Brain microvascular endothelial cell (primary cell): Measurements from ENCODE around the gene TOB2.
"Not testable (repeated sequence)": the region's sequence is repeated elsewhere in the genome, so short reads cannot be mapped to it uniquely, and the experiment has no call there.

Experiments used
- DNase-seq: peaks from one replicate; pipeline ENCODE4 v3.0.0-alpha.2; 2020
- H3K27ac ChIP-seq: fragments of 250-450 bp; sonication (Bioruptor Pico); 2 replicates; pipeline ENCODE4 v1.5.1; 2020; ENCODE audit warnings: mild to moderate bottlenecking, moderate library complexity
- H3K27me3 ChIP-seq: fragments of 250-450 bp; sonication (Bioruptor Pico); replicated peaks from 2 replicates; pipeline ENCODE4 v1.5.1; 2020; ENCODE audit warnings: mild to moderate bottlenecking
- H3K36me3 ChIP-seq: fragments of 250-450 bp; sonication (Bioruptor Pico); replicated peaks from 2 replicates; pipeline ENCODE4 v1.5.1; 2020; ENCODE audit warnings: mild to moderate bottlenecking
- H3K4me3 ChIP-seq: 2 replicates; pipeline ENCODE4 v1.5.1; 2011; ENCODE audit warnings: low read depth, mild to moderate bottlenecking, control low read depth, low read length, moderate library complexity
- in situ Hi-C: cut with HindIII; loops from 2 replicates; pipeline ENCODE4 v1.10.0; 2017; ENCODE audit warnings: low sequenced_read_pairs, low pct_ligation_motif_present
- TF ChIP-seq, protein P1 (sequence below): IDR thresholded peaks from 2 replicates; pipeline ENCODE4 v1.5.1; 2011; ENCODE audit warnings: low read depth, mild to moderate bottlenecking, moderate library complexity, low read length, control low read depth, inconsistent platforms; ENCODE audit errors: missing control alignments

TOB2 gene

DNA sequence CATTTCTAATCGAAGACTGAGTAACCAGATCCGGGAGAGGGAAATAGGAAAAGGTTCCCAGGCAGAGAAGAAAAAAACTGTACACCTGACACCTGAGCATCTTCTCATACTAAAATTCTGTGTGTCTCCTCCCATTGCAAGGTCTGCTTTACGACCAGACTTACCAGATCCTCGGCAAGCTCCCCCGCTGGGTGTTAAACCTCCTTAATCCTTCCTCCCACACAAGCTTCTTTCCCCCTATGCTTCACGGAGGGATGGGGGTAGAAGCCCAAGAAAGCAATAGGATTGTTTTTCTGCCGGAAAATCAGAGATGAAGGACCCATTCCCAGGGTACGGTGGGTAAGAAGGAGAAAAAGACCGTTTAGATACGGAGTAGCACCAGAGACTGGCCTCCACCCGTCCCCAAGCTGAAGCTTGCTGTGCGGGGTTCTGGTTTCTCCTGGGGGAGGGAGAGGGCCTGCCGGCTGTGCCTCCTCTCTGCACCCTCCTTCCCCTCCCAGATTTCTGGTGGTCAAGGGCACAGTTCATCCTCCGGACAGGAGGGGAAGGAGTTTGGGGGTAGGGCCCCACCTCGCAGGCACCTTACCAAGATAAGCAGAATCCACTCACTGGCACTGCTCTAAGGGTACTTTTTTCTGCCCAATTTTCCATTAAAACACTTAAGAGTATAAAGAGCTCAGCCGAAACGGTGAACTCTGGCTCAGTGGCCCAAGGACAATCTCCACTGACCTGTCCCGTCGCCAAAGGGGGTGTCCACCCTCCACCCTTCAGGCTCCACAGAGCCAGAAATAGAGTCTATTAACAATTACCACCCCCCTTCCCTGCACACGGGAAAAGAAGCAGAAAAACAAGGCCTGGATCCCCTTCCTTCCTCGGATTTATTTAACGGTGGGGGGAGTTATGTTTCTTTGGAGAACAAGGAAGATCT is 1.2 kb downstream of the TOB2 start:
- Histone ChIP-seq H3K4me3 (peak overlapping the region; percentile 95), H3K36me3 (peaks cover 15% of the 10 kb centered on the region), H3K27me3 (no peaks in the 10 kb centered on the region), H3K27ac (peak overlapping the region; percentile 93)
- in situ Hi-C loops: no loop called here
- DNase-seq: no peak
- TF ChIP-seq, protein P1, sequence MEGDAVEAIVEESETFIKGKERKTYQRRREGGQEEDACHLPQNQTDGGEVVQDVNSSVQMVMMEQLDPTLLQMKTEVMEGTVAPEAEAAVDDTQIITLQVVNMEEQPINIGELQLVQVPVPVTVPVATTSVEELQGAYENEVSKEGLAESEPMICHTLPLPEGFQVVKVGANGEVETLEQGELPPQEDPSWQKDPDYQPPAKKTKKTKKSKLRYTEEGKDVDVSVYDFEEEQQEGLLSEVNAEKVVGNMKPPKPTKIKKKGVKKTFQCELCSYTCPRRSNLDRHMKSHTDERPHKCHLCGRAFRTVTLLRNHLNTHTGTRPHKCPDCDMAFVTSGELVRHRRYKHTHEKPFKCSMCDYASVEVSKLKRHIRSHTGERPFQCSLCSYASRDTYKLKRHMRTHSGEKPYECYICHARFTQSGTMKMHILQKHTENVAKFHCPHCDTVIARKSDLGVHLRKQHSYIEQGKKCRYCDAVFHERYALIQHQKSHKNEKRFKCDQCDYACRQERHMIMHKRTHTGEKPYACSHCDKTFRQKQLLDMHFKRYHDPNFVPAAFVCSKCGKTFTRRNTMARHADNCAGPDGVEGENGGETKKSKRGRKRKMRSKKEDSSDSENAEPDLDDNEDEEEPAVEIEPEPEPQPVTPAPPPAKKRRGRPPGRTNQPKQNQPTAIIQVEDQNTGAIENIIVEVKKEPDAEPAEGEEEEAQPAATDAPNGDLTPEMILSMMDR: no peak

DNA sequence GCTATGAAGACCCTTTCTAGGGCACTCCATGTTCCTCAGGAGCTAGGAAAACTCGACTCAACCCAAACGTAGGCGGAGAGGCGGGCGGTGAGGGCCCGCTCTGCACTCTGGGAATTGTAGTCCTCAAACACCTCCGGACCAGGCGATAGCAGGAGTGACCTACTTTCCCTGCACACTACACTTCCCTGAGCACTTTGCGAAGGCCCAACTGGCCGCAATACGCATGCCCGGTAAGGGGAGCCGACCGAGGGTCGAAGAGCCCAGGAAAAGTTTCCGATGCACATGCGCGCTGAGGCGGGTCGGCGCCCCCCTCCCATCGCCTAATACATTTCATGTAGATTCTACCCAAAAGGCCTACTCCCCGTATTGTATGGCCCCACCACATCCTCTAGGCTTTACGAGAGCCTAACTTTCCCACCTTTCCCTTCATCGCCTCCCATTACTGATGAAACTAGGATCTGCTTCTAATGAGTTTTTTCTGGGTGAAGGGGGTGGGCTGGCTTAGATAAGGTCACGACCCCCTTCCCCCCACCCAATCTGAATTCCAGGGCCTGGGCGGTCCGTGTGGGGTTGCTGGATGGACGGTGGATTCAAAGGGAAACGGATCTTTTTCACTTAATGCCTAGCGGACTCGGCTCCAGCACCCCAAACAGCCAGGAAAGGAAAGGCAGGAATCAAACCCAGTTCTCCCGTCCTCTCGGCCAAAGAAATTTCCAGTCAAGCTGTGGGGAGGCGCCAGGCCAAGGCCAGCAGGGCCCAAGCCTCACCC is 2.1 kb downstream of the TOB2 start:
- DNase-seq: peak; percentile 92
- peaks cover 16% of the 10 kb centered on the region for H3K36me3 ChIP-seq
- no peaks in the 10 kb centered on the region for H3K27me3 ChIP-seq
- TF ChIP-seq, protein P1: no peak
- in situ Hi-C loops: no loop called here
- peak overlapping the region; percentile 95 for H3K4me3 ChIP-seq
- peak overlapping the region; percentile 36 for H3K27ac ChIP-seq

DNA sequence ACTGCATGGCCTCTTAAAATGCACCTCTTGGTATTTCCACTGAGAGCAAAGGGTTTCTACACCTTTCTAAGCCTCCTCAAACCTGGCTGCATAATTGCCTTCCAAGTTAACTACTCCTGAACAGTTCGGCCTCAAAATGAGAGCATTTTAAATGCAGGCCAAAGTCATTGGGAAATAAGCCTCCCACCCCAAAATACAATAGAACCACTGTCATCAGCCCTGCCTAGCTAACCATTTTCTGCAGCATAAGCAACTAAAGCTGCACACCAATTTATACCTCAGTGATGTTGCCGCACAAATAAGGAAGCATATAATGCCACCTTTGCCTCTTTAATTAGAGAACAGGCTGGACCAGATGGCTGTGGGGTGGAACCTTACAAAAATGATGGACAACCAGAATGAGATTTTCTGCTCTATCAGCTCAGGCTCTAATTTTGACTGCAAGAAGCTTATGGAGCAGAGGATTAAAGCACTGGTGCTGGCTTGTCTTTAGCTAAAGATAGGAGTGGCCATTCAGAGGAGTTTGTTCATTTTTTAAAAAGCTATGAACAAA is 4.3 kb downstream of the TOB2 start:
- in situ Hi-C loops: no loop called here
- Histone ChIP-seq H3K27ac (no peak overlapping the region), H3K36me3 (peaks cover 29% of the 10 kb centered on the region), H3K27me3 (no peaks in the 10 kb centered on the region), H3K4me3 (no peak overlapping the region)
- DNase-seq: no peak
- TF ChIP-seq, protein P1: no peak

DNA sequence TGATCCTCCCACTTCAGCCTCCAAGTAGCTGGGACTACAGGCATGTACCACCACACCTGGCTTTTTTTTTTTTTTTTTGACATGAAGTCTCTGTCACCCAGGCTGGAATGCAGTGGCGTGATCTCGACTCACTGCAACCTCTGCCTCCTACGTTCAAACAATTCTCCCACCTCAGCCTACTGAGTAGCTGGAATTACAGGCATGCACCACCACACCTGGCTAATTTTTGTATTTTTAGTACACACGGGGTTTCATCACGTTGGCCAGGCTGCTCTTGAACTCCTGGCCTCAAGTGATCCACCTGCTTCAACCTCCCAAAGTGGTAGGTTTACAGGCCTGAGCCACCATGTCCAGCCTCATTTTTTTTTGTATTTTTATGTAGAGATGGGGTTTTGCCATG is 6.1 kb downstream of the TOB2 start:
- H3K36me3 ChIP-seq: peaks cover 47% of the 10 kb centered on the region
- in situ Hi-C loops: not testable (repeated sequence)

DNA sequence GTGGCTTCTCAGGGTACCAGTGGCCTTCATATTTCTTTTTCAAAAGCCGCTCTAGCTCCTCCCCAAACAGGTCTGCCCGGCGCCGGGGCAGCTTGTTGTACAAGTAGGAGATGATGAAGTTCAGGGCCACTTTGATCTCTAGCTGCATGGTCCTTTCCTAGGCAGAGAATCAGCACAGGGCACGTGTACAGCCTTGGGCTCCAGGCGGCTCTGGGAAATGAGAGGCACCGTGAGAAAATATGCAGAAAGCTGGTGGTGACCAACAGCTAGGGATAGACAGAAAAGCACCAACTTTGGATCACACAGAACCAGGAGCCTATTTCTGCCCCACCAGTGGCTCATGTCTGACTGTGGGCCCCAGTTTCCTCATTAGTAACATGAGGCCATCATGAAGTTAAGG is 9.4 kb downstream of the TOB2 start:
- Histone ChIP-seq H3K27me3 (no peaks in the 10 kb centered on the region), H3K27ac (no peak overlapping the region), H3K4me3 (no peak overlapping the region), H3K36me3 (peaks cover 62% of the 10 kb centered on the region)
- DNase-seq: no peak
- in situ Hi-C loops: no loop called here
- TF ChIP-seq, protein P1: no peak

More for the DNA sequence above, 6.1 kb downstream of the TOB2 start:
- H3K27ac ChIP-seq, H3K27me3 ChIP-seq, H3K4me3 ChIP-seq, DNase-seq: not testable (repeated sequence)
